HG03066 (cell line): ENCODE data around the gene DQX1.

ENCODE experiments used
- ATAC-seq: cut with Tn5 transposase; IDR thresholded peaks from one replicate; pipeline ENCODE4 v1.9.1; 2021; ENCODE audit warnings: low read depth; ENCODE audit not compliant: unreplicated experiment

Gene DQX1

DNA sequence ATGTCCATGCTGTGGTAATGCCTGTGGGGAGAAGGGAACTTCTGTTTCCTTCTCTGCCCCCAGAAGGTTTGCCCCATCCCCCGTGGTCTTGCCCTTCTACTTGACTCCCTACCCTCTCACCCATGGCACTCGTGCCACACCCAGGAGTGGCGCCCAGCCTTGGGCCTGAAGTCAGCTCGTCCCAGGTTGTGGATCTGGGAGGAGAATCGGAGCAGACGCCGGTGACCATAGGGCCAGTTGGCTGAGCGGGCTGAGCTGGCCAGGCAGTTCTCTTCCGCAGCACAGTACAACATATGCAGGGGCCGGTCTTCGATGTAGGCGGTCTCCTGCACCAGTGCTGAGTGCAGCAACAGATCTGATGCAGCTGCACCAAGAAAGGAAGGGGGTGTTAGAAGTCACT lies 8.4 kb upstream of the DQX1 start:
- no peak for ATAC-seq

DNA sequence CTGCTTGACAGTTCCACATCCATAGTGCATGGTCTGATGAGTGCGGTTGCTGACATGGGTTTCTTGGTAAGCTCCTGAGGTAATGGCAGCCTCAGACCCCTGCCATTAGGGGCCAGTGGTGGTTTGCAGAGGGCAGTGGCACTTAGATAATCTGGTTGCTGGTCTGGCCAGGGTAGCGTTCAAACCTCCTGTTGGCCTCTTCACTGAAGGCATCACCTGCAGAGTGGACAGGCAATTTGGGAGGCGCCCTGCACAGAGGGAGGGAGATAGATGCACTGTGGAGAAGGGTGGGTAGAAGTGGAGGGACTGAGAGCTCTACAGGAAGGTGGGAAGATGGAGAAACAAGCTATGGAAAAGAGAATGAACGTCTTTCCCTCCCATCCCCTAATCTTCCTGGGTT lies 7.4 kb upstream of the DQX1 start:
- ATAC-seq, result no peak

DNA sequence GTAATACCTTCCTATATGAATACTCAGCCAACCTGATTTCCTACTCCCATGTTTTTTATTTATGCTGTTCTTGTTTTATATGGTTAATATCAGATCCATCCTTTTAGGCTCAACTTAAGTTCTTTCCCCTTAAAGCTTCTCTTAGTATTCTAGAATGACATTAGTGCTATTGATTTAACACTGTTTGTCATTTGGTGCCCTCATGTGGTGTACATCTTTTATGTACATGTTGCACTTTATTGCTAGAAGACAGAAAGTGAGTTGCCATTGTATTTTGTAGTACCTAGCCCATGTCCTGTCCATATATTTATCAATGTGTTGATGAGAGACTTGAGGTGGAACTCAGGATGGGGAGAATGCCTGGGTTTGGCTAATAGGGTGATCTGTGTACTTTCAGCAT lies 6.2 kb upstream of the DQX1 start:
- ATAC-seq, result no peak

DNA sequence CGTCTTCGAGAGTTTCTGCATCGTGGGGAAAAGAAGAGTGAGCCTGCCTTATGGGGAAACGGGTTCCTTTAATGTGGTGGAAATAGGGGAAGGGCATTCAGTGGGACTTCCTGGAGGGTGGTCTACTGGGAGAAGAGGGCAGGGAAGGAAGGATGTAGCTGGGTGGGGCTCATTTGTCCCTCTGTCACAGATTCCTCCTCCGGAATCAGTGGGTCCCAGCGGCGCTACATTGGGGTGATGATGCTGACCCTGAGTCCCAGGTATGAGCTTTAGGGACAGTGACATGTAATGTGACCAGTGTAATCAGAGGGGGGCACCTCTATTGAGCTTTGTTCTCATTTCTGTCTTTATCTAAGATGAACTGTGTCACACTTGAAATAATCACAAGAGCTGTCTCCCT lies 5.6 kb upstream of the DQX1 start:
- ATAC-seq, result no peak

DNA sequence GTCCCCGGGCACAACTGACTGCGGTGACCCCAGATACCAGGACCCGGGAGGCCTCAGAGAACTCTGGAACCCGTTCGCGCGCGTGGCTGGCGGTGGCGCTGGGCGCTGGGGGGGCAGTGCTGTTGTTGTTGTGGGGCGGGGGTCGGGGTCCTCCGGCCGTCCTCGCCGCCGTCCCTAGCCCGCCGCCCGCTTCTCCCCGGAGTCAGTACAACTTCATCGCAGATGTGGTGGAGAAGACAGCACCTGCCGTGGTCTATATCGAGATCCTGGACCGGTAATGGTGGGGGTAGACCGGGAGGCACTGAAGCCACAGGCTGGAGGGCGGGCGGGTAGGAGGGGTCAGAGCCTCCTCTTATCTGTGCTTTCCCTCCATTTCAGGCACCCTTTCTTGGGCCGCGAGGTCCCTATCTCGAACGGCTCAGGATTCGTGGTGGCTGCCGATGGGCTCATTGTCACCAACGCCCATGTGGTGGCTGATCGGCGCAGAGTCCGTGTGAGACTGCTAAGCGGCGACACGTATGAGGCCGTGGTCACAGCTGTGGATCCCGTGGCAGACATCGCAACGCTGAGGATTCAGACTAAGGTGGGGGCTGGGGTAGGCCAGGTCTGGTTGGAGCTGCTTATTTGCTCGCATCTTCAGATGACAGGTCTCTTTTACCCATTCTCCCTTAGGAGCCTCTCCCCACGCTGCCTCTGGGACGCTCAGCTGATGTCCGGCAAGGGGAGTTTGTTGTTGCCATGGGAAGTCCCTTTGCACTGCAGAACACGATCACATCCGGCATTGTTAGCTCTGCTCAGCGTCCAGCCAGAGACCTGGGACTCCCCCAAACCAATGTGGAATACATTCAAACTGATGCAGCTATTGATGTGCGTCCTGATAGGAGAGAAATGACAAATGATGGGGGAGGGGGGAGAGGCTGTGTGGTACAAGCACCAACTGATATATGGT lies 4.5 kb upstream of the DQX1 start:
- peak; percentile 23 for ATAC-seq

DNA sequence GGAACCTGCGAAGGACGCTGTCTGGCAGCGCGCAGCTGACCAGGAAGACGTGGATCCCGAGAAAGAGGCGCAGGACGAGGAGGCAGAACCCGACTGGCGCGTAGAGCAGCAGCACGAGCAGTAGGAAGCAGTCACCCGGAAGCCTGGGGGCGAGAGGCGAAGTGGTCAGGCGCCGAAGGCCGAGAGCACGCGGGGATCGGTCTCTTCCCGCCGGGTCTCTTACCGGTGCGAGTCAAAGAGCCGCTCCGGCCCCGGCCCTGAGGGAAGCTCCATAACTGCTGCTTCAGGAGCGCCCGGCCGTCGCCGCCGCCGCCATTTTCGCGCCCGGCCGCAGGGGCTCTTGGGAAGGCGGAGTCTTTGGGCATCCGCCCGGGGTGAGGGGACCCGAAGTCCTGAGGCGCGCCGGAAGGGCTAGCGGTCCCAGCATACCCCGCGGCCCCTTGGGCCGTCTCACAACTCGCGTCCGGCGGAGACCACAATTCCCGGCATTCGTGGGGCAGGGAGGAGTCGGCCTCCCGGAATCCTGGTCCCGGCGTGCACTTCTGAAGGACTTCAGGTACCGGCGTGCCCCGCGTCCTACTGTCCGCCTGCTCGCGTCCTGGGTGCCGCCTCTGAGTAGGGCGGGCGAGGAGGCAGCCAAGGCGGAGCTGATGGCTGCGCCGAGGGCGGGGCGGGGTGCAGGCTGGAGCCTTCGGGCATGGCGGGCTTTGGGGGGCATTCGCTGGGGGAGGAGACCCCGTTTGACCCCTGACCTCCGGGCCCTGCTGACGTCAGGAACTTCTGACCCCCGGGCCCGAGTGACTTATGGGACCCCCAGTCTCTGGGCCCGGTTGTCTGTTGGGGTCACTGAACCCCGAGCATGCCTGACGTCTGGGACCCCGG lies 3.6 kb upstream of the DQX1 start, which contains the start of the genes AUP1 and HTRA2:
AUP1 (minus strand) TSS at position 350 of the 882 bp plus-strand sequence; CDS start at position 273, 77 bp downstream.
HTRA2 (plus strand) TSS at position 577 of the 882 bp plus-strand sequence; CDS start at position 651, 74 bp downstream.
- peak; percentile 82 for ATAC-seq

DNA sequence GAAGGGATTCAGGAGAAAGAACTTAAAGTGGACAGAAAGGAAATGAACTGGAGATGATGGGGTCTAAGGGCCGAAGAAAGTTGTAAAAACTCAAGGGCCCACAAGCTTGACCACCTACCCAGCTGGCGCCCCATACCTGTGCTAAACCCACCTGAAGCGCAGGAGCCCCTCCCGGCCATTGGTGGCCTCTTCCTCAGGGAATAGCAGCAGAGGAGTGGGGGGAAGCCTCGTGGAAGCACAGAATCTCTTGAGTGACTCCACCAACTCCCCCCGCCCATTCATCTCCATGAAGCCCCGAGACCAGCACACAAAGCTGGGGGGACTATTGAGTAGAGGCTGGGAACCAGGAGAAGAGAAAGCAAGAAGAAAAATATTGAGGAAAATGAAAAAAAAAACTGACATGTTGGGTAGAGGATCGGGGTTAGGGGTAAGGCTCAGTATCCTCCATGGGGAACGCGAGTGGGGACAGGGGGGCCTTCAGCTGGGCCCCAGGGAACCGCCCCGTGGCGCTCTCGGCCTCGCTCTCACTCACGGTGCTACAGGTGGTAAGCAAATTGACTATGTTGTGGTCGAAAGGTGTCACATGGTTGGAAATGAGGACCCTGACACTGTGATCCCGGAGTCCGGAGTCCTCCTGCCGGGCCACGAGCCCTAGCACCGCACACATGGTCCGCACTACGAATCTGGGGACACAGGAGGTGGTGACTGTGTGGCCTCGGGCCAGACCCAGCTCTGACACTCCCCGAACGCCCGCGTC lies 2.7 kb upstream of the DQX1 start:
- ATAC-seq, result peak; percentile 3

DNA sequence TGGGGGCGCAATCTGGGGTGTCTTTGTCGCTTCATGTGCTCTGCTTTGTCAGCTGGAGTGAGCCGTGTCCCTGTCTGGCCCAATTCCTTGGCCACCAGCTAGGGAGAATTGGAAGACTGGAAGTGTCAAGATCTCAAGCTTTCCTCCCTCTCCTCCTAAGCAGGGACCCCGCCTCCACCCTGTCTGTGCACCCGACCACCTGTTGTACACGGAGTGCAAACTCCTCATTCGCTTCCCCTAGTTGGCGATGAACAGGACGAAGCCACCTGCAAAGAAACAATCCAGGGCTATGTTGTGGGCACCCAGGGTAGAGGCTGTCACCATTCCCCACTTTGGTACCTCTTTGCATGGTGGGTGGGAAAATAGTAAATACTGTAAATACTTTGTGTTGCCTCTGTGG lies 1.7 kb upstream of the DQX1 start:
- ATAC-seq, result no peak

DNA sequence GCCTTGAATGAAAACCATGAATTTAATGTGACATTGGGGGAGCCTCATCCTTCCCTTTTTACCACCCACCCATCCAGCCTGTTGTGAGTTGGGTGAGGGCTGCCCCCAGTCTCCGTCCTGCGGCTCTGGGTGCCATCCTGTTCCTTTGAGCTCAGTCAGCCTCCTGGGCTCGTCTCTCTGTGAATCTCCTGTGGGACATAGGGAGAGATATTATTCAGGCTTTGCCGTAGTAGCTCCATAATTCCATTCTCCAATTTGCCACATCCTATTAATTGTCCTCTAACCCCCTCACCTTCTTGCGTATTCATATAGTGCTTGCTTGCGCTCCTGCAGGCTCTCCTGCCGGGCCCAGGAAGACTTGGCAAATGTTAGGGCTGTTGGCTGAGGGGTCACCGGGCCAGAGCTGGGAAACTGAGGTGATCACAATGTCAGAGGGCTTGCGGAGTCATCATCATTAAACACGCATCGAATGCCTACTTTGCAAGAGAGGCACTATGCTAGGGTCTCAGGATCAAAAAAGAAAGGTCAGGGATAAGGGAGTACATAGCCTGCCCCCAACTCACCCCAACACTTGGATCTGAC lies 709 bp upstream of the DQX1 start:
- ATAC-seq, result no peak

DNA sequence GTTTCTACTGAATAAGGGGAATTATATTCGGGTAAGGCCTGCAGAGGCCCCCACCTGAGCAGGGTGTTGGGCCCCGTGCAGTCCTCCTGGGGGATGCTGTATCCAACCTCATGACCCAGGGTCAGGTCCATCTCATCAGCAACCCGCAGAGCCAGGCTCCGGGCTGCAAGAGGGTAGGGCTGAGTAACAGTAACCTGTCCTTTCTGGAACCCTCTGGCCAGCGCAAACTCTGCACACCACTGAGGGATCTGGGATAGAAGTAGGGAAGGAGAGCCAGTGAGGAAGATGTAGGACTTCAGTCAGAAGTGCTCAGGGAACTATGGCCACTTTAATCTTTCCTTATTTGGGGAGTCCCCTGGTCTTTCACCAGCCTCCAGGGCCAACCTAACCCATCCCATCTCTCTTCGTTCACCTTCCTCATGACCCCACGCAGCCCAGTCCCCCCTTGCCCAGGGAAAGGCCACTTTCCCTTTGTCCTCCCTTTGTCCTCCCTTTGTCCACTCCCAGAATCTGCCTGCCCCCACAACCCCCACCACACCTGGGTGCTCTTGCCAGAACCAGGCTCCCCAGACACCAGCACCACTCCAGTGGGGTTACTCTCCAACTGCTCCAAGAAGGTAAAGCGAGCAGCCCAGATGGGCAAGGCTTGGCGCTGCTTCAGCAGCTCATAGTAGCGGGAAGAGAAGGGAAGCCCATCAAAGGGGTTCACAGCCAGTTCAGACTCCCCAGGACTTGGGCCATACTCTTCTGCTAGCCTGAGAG lies 895 bp downstream of the DQX1 start:
- ATAC-seq, result no peak

DNA sequence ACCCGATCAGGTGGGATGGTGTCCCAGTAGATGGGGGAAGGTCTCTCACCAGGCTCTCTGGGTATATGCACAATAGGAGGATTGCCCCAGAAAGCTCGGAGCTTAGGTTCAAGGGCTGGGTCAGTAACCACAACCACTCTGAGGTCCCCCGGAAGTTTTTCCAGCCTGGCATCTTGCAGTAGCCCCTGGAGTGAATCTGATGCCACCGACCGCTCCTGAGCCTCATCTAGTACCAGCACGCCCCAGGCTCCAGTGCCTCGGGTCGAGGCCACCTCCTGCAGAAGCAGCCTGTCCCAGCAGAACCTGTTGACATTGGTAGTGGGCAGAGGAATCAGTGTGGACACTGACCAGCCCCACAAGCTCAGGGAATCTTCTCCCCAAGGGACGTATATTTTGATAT lies 2.0 kb downstream of the DQX1 start:
- no peak for ATAC-seq

DNA sequence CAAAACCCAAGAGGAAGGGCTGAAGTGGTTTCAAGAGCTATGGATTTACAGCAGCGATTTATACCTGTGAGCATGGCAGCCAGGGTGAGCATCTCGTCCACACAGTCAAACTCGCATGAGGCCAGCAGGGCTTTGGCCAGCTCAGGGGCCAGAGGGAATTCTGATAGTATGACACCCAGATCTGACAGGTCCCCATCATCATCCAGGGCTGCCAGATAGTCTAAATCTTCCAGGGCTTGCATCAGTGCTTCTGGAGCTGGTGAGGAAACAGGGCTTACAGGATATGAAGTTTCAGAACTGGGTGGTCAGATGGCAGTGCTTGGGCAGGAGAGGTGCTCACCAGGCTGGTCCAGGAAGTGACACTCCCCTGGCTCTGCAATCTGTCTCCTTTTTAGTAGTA lies 3.5 kb downstream of the DQX1 start:
- no peak for ATAC-seq

DNA sequence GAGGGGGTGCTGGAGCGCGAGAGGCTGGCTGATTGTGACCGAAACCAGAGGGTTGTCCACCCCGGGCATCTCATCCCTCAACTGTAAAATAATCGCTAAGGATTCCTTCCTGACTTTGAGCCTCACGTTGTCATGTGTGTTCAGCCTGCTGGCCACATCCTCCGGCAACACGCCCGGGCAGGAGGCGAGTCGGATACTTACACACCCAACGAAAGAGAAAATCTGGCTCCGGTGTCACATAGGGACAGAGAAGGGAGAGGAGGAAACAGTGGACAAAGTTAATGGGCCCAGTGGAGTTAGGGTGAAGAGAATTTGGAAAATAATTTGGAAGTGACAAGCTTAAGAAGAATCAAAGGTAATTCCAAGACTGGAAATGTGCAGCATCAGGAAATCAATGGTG lies 9.4 kb downstream of the DQX1 start:
- no peak for ATAC-seq

DNA sequence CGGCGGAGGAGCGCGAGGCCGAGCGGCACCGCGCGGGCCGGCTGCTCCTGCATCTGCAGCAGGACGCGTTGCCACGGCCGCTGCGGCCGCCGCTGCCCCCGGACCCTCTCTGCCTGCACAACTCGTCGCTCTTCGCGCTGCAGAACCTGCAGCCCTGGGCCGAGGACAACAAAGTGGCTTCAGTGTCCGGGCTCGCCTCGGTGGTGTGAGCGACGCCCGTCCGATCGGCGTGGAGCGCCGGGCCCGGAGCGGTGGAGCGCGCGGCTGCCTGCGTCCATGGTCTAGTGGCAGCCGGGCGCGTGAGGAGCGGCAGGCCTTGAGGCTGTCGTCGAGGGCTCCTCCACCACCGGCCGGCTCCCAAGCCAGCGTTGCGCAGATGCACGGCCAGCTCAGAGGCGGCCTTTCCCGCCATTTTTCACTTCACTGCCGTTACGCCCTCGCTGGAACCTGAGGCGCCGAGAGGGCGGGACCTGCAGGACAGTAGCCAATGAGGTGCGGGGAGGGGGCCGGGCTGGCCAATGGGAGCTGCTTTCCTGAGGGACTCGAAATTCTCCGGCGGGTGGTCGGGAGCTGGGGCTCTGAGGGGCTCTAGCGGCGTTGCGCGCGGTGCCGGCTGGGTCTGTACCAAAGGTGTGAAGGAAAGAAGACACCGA lies 9.9 kb downstream of the DQX1 start:
- no peak for ATAC-seq

DNA sequence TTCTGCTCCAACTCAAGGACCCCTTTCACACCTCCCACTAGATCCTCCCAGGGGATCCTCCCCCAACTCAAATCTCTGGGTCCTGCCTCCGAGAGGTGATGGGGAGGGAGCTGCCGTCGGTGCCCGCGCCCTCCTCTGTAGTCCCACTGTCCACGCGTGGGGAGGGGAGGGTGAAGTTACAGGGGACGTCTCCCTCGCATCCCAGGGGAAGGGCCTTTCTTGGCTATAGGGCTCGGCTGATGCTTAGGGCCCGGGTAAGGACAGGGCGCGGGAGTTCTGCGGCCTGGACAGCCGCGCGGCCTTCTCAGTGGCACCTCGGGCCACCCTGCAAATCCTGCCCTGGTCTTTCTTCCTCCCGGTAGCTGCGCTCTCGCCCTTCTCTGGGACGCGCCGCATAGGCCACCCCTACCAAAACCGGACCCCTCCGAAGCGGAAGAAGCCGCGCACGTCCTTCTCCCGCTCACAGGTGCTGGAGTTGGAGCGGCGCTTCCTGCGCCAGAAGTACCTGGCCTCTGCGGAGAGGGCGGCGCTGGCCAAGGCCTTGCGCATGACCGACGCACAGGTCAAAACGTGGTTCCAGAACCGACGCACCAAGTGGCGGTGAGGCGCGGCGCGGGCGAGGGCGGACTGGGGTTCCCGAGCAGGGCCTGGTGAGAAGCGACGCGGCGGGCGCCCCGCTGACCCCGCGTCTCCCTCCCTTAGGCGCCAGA lies 10.6 kb downstream of the DQX1 start:
- no peak for ATAC-seq

DNA sequence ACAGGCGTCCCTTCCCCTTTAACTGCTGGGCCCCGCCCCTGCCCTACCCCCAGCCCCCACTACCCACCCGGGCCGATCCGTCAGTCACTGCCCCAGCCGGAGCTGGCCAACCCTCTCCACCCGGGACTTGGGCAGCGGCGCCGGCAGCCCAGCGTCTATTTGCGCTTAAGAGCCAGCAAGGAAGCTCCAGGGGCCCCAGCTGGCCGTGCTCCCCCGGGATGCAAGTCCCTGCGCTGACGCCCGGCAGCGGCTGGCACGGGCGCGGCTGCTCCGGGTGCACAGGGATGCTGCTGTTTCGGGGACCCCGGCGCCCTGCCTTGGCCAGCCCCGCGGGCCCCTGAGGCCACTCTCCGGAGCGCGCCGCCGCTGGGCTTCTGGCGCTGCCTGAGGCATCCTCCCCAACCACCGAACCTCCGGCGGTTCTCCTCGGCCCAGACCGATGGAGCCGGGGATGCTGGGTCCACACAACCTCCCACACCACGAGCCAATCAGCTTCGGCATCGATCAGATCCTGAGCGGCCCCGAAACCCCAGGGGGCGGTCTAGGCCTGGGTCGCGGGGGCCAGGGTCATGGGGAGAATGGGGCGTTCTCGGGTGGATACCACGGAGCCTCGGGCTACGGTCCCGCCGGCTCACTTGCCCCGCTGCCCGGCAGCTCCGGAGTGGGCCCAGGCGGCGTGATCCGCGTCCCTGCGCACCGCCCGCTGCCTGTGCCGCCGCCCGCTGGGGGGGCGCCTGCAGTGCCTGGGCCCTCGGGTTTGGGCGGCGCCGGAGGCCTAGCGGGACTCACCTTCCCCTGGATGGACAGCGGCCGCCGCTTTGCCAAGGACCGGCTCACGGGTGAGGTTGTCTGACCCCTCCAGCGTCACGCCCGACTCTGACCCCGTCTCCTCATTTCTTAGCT lies 11.4 kb downstream of the DQX1 start, which contains the start of gene TLX2:
TLX2 (plus strand) TSS at position 83 of the 903 bp plus-strand sequence; CDS start at position 440, 357 bp downstream.
- no peak for ATAC-seq
